AG10803 (cell line): ENCODE results near the gene TMEM132D.

Experiments used
- DNase-seq: peaks from one replicate; pipeline ENCODE4 v3.0.0; 2010; ENCODE audit warnings: low read depth
- H3K4me3 ChIP-seq: 2 replicates; pipeline ENCODE4 v1.5.1; 2011; ENCODE audit warnings: mild to moderate bottlenecking, low read length, control low read depth
- TF ChIP-seq, protein P1 (sequence below): conservative IDR thresholded peaks from 2 replicates; pipeline ENCODE4 v1.5.1; 2011; ENCODE audit warnings: mild to moderate bottlenecking, low read length, control low read depth, inconsistent platforms

TMEM132D gene

DNA sequence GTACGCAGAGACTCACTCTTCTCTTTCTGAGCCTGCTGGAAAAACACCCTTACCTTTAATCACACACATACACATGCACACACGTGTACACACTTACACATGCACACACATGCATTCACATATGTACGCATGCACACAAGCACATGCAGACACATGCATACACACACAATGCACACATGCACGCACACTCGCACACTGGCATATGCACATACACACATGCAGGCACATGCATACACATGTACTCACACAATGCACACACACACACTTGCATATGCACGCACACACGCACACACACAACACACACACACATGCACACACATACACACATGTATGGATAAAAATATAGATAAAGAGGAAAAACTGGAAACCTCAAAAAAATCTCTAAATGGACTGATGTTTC is 801.6 kb downstream of the TMEM132D start:
- TF ChIP-seq, protein P1, sequence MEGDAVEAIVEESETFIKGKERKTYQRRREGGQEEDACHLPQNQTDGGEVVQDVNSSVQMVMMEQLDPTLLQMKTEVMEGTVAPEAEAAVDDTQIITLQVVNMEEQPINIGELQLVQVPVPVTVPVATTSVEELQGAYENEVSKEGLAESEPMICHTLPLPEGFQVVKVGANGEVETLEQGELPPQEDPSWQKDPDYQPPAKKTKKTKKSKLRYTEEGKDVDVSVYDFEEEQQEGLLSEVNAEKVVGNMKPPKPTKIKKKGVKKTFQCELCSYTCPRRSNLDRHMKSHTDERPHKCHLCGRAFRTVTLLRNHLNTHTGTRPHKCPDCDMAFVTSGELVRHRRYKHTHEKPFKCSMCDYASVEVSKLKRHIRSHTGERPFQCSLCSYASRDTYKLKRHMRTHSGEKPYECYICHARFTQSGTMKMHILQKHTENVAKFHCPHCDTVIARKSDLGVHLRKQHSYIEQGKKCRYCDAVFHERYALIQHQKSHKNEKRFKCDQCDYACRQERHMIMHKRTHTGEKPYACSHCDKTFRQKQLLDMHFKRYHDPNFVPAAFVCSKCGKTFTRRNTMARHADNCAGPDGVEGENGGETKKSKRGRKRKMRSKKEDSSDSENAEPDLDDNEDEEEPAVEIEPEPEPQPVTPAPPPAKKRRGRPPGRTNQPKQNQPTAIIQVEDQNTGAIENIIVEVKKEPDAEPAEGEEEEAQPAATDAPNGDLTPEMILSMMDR: no peak
- DNase-seq: no peak
- H3K4me3 ChIP-seq: no peak overlapping the region

- H3K4me3 ChIP-seq: no peak overlapping the region
- TF ChIP-seq, protein P1: no peak
- DNase-seq: no peak
These were observed 802.0 kb downstream of the TMEM132D start for GRCh38 chr12:129101816-129102215.

GRCh38 chr12:129101404-129101803 is 802.4 kb downstream of the TMEM132D start:
- TF ChIP-seq, protein P1: no peak
- DNase-seq: no peak
- no peak overlapping the region for H3K4me3 ChIP-seq

DNA sequence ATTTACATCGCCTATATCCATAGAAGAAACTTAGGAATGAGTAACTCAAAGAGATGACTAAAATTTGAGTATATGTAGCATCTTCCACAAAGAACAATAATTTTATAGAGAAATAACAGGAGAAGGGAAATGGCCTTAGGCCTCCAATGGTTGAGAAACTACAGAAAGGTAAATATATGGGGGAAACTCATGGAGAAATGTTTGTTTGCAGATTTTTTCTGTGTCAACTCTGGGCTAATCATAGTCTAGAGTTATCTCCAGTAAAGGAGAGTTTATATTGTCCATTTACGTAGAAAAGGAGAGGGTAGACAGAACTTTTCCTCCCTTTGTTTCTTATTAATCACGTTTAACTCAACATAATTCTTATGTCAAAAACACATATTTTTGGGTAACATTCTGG is 806.4 kb downstream of the TMEM132D start:
- no peak for DNase-seq
- TF ChIP-seq, protein P1: no peak
- H3K4me3 ChIP-seq: no peak overlapping the region

GRCh38 chr12:129096968-129097367 is 806.9 kb downstream of the TMEM132D start:
- DNase-seq: no peak
- TF ChIP-seq, protein P1: no peak
- H3K4me3 ChIP-seq: no peak overlapping the region

- TF ChIP-seq, protein P1: no peak
- no peak for DNase-seq
- H3K4me3 ChIP-seq: no peak overlapping the region
These were observed 807.6 kb downstream of the TMEM132D start for GRCh38 chr12:129096184-129096583.

GRCh38 chr12:129089576-129089975 is 814.2 kb downstream of the TMEM132D start:
- no peak overlapping the region for H3K4me3 ChIP-seq
- DNase-seq: no peak
- TF ChIP-seq, protein P1: no peak
